ENCODE measurements around the gene LRRC8C. TPM values are rescaled to one million over a fixed set of nuclear protein-coding genes. Genes with fewer than 3 reads are reported as not detected.

LRRC8C gene
- total and polyA plus RNA-seq, 2 of the 8 experiments (the other 6 are each of a cell fraction or from before 2014, with no cell fraction given): 1.1 to 2.1 TPM

DNA sequence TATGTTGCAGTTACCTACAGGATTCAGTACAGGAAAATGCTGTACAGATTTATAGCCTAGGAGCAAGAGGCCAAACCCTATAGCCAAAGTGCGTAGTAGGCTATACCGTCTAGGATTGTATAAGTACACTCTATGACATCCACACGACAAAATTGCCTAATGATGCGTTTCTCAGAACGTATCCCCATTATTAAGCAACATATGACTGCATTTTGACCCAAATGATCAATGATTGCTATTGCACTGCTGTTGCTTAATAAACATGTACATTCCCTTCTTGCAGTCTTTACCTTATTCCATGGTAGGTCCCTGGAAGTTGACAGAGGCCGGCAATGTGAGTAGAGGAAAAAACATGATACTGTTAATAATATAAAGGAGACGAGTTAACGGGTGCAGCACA is 33.0 kb downstream of the LRRC8C start:
- no peak overlapping the region for H3K4me3 ChIP-seq (ENCODE audit: extremely low read depth in 1 of 4, insufficient read depth in 2 of 4, low read depth in 3 of 4, low read length in 4 of 4)
- H4K5ac ChIP-seq (ENCODE audit: insufficient read length, low read depth, low read length): no peak overlapping the region
- no peak overlapping the region for H4K91ac ChIP-seq (replicated peaks; ENCODE audit: insufficient read length, low read length)
- no peak overlapping the region for H2BK20ac ChIP-seq (ENCODE audit: low read length)
- no peak overlapping the region for H2BK5ac ChIP-seq (ENCODE audit: low read depth, low read length)
- no peak overlapping the region for H3K56ac ChIP-seq (replicated peaks; ENCODE audit: insufficient read length, low read depth, low read length)
- no peak overlapping the region for H2BK12ac ChIP-seq (ENCODE audit: low read depth, low read length)
- CTCF ChIA-PET (ENCODE audit: partially characterized antibody): interaction anchor here (0.9 kb wide), 1 partner anchor 97 kb away, joined by 3 read pairs; no protein-coding TSS in a partner anchor
- 89% methylated on average over 8 of the region's 8 CpGs; no CpG with 5 or more reads in 1 of the 2 experiments for WGBS, 2 experiments (ENCODE audit: extremely low coverage in 1 of 2, insufficient coverage in 1 of 2, insufficient read length in 1 of 2, insufficient replicate concordance in 2 of 2, low coverage in 1 of 2, low lambda C conversion rate in 2 of 2, missing lambda C conversion rate in 1 of 2)
- H3K27me3 ChIP-seq (replicated peaks in 1 of 4; ENCODE audit: control insufficient read depth in 3 of 4, extremely low read depth in 1 of 4, insufficient read depth in 3 of 4, low read length in 3 of 4): no peaks in the 10 kb centered on the region
- no peak overlapping the region for H3K14ac ChIP-seq (ENCODE audit: insufficient read length)
- no peak overlapping the region for H4K8ac ChIP-seq (ENCODE audit: extremely low read depth, insufficient read depth, low read length)
- H3K4me1 ChIP-seq (replicated peaks in 1 of 4; ENCODE audit: control insufficient read depth in 3 of 4, insufficient read depth in 4 of 4, low read length in 3 of 4): no peaks in the 10 kb centered on the region
- H2AK5ac ChIP-seq (ENCODE audit: low read depth, low read length): no peak overlapping the region
- peaks cover 0 to 2% of the 10 kb centered on the region in 2 experiments for H4K20me1 ChIP-seq (replicated peaks in 1 of 2; ENCODE audit: control insufficient read depth in 1 of 2, insufficient read depth in 2 of 2, low read length in 2 of 2)
- H3K23me2 ChIP-seq (ENCODE audit: low read depth, low read length): no peaks in the 10 kb centered on the region
- no peaks in the 10 kb centered on the region for H3K79me2 ChIP-seq (ENCODE audit: control insufficient read depth in 1 of 2, insufficient read depth in 2 of 2, low read length in 2 of 2)
- no peak overlapping the region for H3K4me2 ChIP-seq (ENCODE audit: insufficient read depth in 1 of 2, low read depth in 2 of 2, low read length in 2 of 2)
- no peak overlapping the region for H2BK15ac ChIP-seq (ENCODE audit: low read length)
- POLR2A ChIA-PET (ENCODE audit: partially characterized antibody): no interaction called here
- H3K27ac ChIP-seq (ENCODE audit: low read depth, low read length): no peak overlapping the region
- H3K36me3 ChIP-seq (ENCODE audit: control insufficient read depth in 2 of 4, insufficient read depth in 4 of 4, low read length in 3 of 4): no peaks in the 10 kb centered on the region
- H3K18ac ChIP-seq (ENCODE audit: extremely low read depth, low read length): no peak overlapping the region
- DNase-seq (ENCODE audit: low read depth in 1 of 2, low spot score in 2 of 2) (no peak), FAIRE-seq (no peak)
- no peak for TF ChIP-seq JUN (IDR thresholded peaks at IDR 0.05; ENCODE audit: low read depth, low read length)
- TF ChIP-seq TAF1 (IDR thresholded peaks at IDR 0.05; ENCODE audit: low read depth, low read length): no peak
- no peak for TF ChIP-seq KDM5A (IDR thresholded peaks at IDR 0.05; ENCODE audit: low read length)
- no peak for TF ChIP-seq SP4 (IDR thresholded peaks at IDR 0.05; ENCODE audit: low read length)
- no peak for TF ChIP-seq TAF7 (optimal IDR thresholded peaks at IDR 0.05; ENCODE audit: borderline replicate concordance, low read depth, low read length)
- TF ChIP-seq RAD21 (IDR thresholded peaks at IDR 0.05 in 1 of 2, conservative IDR thresholded peaks at IDR 0.05 in 1 of 2; ENCODE audit: low read depth in 2 of 2, low read length in 2 of 2): no peak
- TF ChIP-seq CREB1 (IDR thresholded peaks at IDR 0.05): no peak
- TF ChIP-seq SUZ12 (IDR thresholded peaks at IDR 0.05; ENCODE audit: low read length): no peak
- H3K9me3 ChIP-seq (ENCODE audit: insufficient read depth in 2 of 2, low read depth in 1 of 2, low read length in 1 of 2): no peaks in the 10 kb centered on the region
- H3K4ac ChIP-seq (replicated peaks; ENCODE audit: insufficient read length, low read depth, low read length): no peak overlapping the region
- no peak overlapping the region for H3K9ac ChIP-seq (replicated peaks in 1 of 4; ENCODE audit: extremely low read depth in 1 of 4, low read depth in 3 of 4, low read length in 3 of 4)
- no peaks in the 10 kb centered on the region for H3K79me1 ChIP-seq (ENCODE audit: low read depth, low read length)
- no peak overlapping the region for H2AFZ ChIP-seq (ENCODE audit: low read length)
- H3K23ac ChIP-seq (ENCODE audit: insufficient read length): no peak overlapping the region
- H2BK120ac ChIP-seq (replicated peaks; ENCODE audit: low read depth, low read length): no peak overlapping the region

Measured in H1 (cell line).